HepG2 (cell line): ENCODE measurements around the gene INHBC. TPM values are rescaled to one million over a fixed set of nuclear protein-coding genes. Genes with fewer than 3 reads are reported as not detected.
A peak's percentile ranks its signal among the peaks of the same experiment; 100 is the strongest.

Source experiments
- AGO1 ChIP-seq: fragments of 200-400 bp; formaldehyde crosslinking; IDR thresholded peaks from 2 replicates; pipeline ENCODE4 v1.6.1; 2017; ENCODE audit warnings: mild to moderate bottlenecking, low read depth, low read length, moderate library complexity; ENCODE audit not compliant: poor library complexity, severe bottlenecking
- BRF2 ChIP-seq: sonication (generic); formaldehyde crosslinking; IDR thresholded peaks from 2 replicates; pipeline ENCODE4 v1.8.1; 2022; ENCODE audit warnings: mild to moderate bottlenecking, missing genetic modification reagents
- DRAP1 ChIP-seq: IDR thresholded peaks from 2 replicates; pipeline ENCODE4 v1.6.1; 2016; ENCODE audit warnings: missing genetic modification reagents, missing compliant biosample characterization
- FOSL1 ChIP-seq: sonication (generic); formaldehyde crosslinking; IDR thresholded peaks from 2 replicates; pipeline ENCODE4 v1.9.0; 2021; ENCODE audit warnings: missing genetic modification reagents, borderline replicate concordance
- GATA4 ChIP-seq: sonication (generic); IDR thresholded peaks from 2 replicates; pipeline ENCODE4 v1.6.1; 2016; ENCODE audit warnings: antibody characterized with exemption, low read depth, borderline replicate concordance
- HNF1A ChIP-seq, 2 experiments: sonication (generic) in 1 of 2; formaldehyde crosslinking in 1 of 2; IDR thresholded peaks; 2 replicates each; pipeline versions ENCODE4 v1.4.0 to v1.6.1; 2016 to 2020; ENCODE audit warnings: borderline replicate concordance in 1 of 2, low read depth in 1 of 2, mild to moderate bottlenecking in 1 of 2, missing genetic modification reagents in 1 of 2
- JUN ChIP-seq: sonication (generic); formaldehyde crosslinking; IDR thresholded peaks from 2 replicates; pipeline ENCODE4 v1.4.0; 2020; ENCODE audit warnings: mild to moderate bottlenecking, missing genetic modification reagents
- MBD4 ChIP-seq: IDR thresholded peaks from 2 replicates; pipeline ENCODE4 v1.6.1; 2012; ENCODE audit warnings: low read length, inconsistent platforms, borderline replicate concordance
- REXO4 ChIP-seq: sonication (generic); formaldehyde crosslinking; IDR thresholded peaks from 2 replicates; pipeline ENCODE4 v1.8.0; 2022; ENCODE audit warnings: missing genetic modification reagents, mild to moderate bottlenecking, borderline replicate concordance
- SIX1 ChIP-seq: sonication (generic); formaldehyde crosslinking; IDR thresholded peaks from 2 replicates; pipeline ENCODE4 v1.4.0; 2020; ENCODE audit warnings: missing genetic modification reagents, borderline replicate concordance
- ZBTB37 ChIP-seq: sonication (generic); formaldehyde crosslinking; IDR thresholded peaks from 2 replicates; pipeline ENCODE4 v1.4.0; 2020; ENCODE audit warnings: mild to moderate bottlenecking, missing genetic modification reagents
- ZBTB42 ChIP-seq: sonication (generic); formaldehyde crosslinking; IDR thresholded peaks from 2 replicates; pipeline ENCODE4 v1.5.0; 2020; ENCODE audit warnings: mild to moderate bottlenecking, missing genetic modification reagents
- ZNF251 ChIP-seq: sonication (generic); formaldehyde crosslinking; IDR thresholded peaks from 2 replicates; pipeline ENCODE4 v1.9.0; 2021; ENCODE audit warnings: mild to moderate bottlenecking, missing genetic modification reagents
- ZNF260 ChIP-seq: sonication (generic); formaldehyde crosslinking; IDR thresholded peaks from 2 replicates; pipeline ENCODE4 v1.4.0; 2020; ENCODE audit warnings: missing genetic modification reagents, low read depth, mild to moderate bottlenecking, borderline replicate concordance
- polyA plus RNA-seq, 8 experiments: library from polyadenylated mRNA; depleted of rRNA in 3 of 8; stranded (reverse) in 7 of 8; unstranded in 1 of 8; fragments of >200 nt; fragmentation: Illumina TruSeq in 4 of 8; extraction: Trizol in 4 of 8; gene quantifications; 2 replicates each; pipeline versions ENCODE4 v1.2.1 to v1.2.3, GENCODE V29; 2011 to 2016; ENCODE audit warnings: low read depth in 4 of 8, missing spikeins in 1 of 8, mixed read lengths in 1 of 8; ENCODE audit not compliant: insufficient read depth in 1 of 8
- total RNA-seq, 5 experiments: library from RNA; depleted of rRNA; stranded (reverse); fragments of >200 nt; fragmentation: Illumina TruSeq; extraction: Trizol; gene quantifications; 2 replicates each; pipeline ENCODE4 v1.2.3, GENCODE V29; 2016; ENCODE audit warnings: low read depth in 1 of 5
- TF ChIP-seq, protein P1 (sequence below): sonication (generic); formaldehyde crosslinking; IDR thresholded peaks from 2 replicates; pipeline ENCODE4 v1.4.0; 2020; ENCODE audit warnings: missing genetic modification reagents, low read depth, mild to moderate bottlenecking, borderline replicate concordance

INHBC gene
- total and polyA plus RNA-seq, 2 of the 13 experiments (the other 11 are each of a cell fraction or from before 2014, with no cell fraction given): 1.8 to 13.8 TPM

GRCh38 chr12:57487597-57488401, 53.2 kb downstream of the INHBC start, which contains the start of gene MARS1 (continued):
- TF ChIP-seq JUN (CRISPR knock-in tag) (no peak), BRF2 (no peak), ZNF260 (CRISPR knock-in tag) (no peak), MBD4 (no peak), ZNF251 (CRISPR knock-in tag) (no peak), AGO1 (no peak), FOSL1 (CRISPR knock-in tag) (no peak), DRAP1 (peak; percentile 86), REXO4 (CRISPR knock-in tag) (no peak), ZBTB37 (CRISPR knock-in tag) (no peak), HNF1A (IDR thresholded peaks at IDR 0.05; ENCODE audit: low read depth) (no peak), HNF1A (CRISPR knock-in tag; IDR thresholded peaks at IDR 0.05; ENCODE audit: borderline replicate concordance) (no peak), GATA4 (no peak), ZBTB42 (no peak), SIX1 (0 out of 2 replicates have a peak, but pooled peaks have one; percentile 24)
- TF ChIP-seq, protein P1, sequence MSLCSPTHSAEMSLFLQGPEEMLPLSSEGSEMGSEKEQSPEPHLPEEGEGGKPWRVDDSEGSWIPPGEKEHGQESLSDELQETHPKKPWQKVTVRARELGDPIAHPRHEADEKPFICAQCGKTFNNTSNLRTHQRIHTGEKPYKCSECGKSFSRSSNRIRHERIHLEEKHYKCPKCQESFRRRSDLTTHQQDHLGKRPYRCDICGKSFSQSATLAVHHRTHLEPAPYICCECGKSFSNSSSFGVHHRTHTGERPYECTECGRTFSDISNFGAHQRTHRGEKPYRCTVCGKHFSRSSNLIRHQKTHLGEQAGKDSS (CRISPR knock-in tag): no peak; the same call in 1 of the 2 replicates
